ENCODE results near the gene NR5A1.

DNA sequence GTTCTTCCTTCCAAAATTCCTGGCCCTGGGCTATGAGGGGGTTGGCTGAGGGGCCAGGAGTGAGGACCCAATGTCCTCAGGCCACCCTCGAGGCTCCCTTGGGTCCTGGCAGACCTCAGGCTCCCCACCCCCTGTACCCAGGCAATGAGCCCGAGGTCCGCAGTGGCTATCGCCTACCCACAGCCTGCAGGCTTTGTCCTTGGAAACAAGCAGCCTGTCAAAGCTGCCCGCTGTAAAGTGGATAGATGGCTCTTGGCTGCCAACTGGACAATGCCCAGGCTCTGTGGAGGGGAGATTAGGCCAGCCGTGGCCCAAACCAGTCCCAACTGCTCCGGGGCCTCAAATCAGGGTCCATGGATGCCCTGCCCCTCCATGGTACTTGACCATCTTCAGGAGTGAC, 59.2 kb downstream of the NR5A1 start:
- TF ChIP-seq, protein P1, sequence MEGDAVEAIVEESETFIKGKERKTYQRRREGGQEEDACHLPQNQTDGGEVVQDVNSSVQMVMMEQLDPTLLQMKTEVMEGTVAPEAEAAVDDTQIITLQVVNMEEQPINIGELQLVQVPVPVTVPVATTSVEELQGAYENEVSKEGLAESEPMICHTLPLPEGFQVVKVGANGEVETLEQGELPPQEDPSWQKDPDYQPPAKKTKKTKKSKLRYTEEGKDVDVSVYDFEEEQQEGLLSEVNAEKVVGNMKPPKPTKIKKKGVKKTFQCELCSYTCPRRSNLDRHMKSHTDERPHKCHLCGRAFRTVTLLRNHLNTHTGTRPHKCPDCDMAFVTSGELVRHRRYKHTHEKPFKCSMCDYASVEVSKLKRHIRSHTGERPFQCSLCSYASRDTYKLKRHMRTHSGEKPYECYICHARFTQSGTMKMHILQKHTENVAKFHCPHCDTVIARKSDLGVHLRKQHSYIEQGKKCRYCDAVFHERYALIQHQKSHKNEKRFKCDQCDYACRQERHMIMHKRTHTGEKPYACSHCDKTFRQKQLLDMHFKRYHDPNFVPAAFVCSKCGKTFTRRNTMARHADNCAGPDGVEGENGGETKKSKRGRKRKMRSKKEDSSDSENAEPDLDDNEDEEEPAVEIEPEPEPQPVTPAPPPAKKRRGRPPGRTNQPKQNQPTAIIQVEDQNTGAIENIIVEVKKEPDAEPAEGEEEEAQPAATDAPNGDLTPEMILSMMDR (IDR thresholded peaks at IDR 0.05; ENCODE audit: low read length), result no peak
- TF ChIP-seq EZH2 (optimal IDR thresholded peaks at IDR 0.05; ENCODE audit: low read depth, low read length), result no peak
